ENCODE measurements around the gene IRF7.
A peak's percentile ranks its signal among the peaks of the same experiment; 100 is the strongest.

DNA sequence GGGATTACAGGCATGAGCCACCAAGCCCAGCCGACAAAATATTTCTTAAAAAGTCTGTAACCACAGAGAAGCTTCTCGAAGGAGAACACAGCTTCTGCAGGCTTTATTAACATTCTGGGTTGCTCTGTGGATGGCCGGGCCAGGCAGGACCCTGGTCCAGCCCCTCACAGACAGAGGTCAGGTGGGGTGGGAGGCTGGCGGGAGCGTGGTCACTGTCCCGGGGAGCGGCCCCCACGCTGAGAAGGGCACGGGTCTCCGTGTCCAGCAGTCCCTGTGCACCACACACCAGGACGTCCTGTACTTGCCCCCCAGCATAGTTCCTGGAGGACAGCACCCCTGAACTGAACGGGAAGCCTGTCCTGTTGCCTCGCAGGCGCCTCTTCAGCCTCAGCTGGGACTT, 40.7 kb upstream of the IRF7 start:
- TF ChIP-seq, protein P1, sequence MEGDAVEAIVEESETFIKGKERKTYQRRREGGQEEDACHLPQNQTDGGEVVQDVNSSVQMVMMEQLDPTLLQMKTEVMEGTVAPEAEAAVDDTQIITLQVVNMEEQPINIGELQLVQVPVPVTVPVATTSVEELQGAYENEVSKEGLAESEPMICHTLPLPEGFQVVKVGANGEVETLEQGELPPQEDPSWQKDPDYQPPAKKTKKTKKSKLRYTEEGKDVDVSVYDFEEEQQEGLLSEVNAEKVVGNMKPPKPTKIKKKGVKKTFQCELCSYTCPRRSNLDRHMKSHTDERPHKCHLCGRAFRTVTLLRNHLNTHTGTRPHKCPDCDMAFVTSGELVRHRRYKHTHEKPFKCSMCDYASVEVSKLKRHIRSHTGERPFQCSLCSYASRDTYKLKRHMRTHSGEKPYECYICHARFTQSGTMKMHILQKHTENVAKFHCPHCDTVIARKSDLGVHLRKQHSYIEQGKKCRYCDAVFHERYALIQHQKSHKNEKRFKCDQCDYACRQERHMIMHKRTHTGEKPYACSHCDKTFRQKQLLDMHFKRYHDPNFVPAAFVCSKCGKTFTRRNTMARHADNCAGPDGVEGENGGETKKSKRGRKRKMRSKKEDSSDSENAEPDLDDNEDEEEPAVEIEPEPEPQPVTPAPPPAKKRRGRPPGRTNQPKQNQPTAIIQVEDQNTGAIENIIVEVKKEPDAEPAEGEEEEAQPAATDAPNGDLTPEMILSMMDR (IDR thresholded peaks at IDR 0.05 in 8 of 11, conservative IDR thresholded peaks at IDR 0.05 in 3 of 11) = no peak
- TF ChIP-seq POLR2A (IDR thresholded peaks at IDR 0.05) (no peak), POLR2AphosphoS5 (IDR thresholded peaks at IDR 0.05) (peak in 1 of 3 donors; percentile 28)

Data from spleen (tissue), 7 donors.